Vagina (tissue), 2 donors: ENCODE results near the gene GLDC. TPM values are rescaled to one million over a fixed set of nuclear protein-coding genes. Genes with fewer than 3 reads are reported as not detected.
"Not testable (repeated sequence)": the region's sequence is repeated elsewhere in the genome, so short reads cannot be mapped to it uniquely, and the experiment has no call there.

ENCODE experiments used
- DNase-seq, 2 donors: peaks; one replicate each; pipeline ENCODE4 v3.0.0-alpha.2; 2017; ENCODE audit errors: extremely low spot score in 2 of 2
- H3K27ac ChIP-seq: fragments of 200-600 bp; sonication (generic); one replicate; pipeline ENCODE4 v1.5.1; 2019
- H3K27me3 ChIP-seq: fragments of 200-600 bp; sonication (generic); one replicate; pipeline ENCODE4 v1.5.1; 2019
- H3K36me3 ChIP-seq, 2 donors: fragments of 200-600 bp; sonication (generic); one replicate each; pipeline ENCODE4 v1.5.1; 2017 to 2019
- H3K4me1 ChIP-seq: fragments of 200-600 bp; sonication (generic); one replicate; pipeline ENCODE4 v1.5.1; 2019
- H3K4me3 ChIP-seq, 2 donors: fragments of 200-600 bp; sonication (generic); 1 replicate in 1 of 2; 2 replicates in 1 of 2; pipeline ENCODE4 v1.5.1; 2016 to 2019
- H3K9me3 ChIP-seq: fragments of 200-600 bp; sonication (generic); one replicate; pipeline ENCODE4 v1.5.1; 2019
- CTCF ChIP-seq, 3 experiments: fragments of 450-650 bp in 2 of 3; fragments of 200-600 bp in 1 of 3; sonication (generic) in 1 of 3; IDR thresholded peaks; one replicate each; pipeline ENCODE4 v1.5.1; 2017 to 2019; ENCODE audit warnings: antibody characterized with exemption in 3 of 3, mild to moderate bottlenecking in 2 of 3, moderate library complexity in 2 of 3
- POLR2A ChIP-seq, 2 donors: fragments of 450-650 bp; IDR thresholded peaks; one replicate each; pipeline ENCODE4 v1.6.1; 2017; ENCODE audit warnings: antibody characterized with exemption in 2 of 2, mild to moderate bottlenecking in 2 of 2, moderate library complexity in 2 of 2
- POLR2AphosphoS5 ChIP-seq, 2 donors: sonication (generic); formaldehyde crosslinking; IDR thresholded peaks; one replicate each; pipeline ENCODE4 v1.9.0; 2017; ENCODE audit warnings: antibody characterized with exemption in 2 of 2, mild to moderate bottlenecking in 2 of 2, low read depth in 1 of 2; ENCODE audit not compliant: insufficient read depth in 1 of 2
- intact Hi-C: fragments of 100-400 bp; cut with DNase I; formaldehyde crosslinking; loops from one replicate; pipeline ENCODE4 v1.15.1; 2023
- total RNA-seq: library from RNA; depleted of rRNA; stranded (reverse); fragments of >200 nt; gene quantifications from one replicate; pipeline ENCODE4 v1.2.3, GENCODE V29; 2016

GLDC gene
- total RNA-seq, 1 donor from 2014 or later, result 0.49 TPM

DNA sequence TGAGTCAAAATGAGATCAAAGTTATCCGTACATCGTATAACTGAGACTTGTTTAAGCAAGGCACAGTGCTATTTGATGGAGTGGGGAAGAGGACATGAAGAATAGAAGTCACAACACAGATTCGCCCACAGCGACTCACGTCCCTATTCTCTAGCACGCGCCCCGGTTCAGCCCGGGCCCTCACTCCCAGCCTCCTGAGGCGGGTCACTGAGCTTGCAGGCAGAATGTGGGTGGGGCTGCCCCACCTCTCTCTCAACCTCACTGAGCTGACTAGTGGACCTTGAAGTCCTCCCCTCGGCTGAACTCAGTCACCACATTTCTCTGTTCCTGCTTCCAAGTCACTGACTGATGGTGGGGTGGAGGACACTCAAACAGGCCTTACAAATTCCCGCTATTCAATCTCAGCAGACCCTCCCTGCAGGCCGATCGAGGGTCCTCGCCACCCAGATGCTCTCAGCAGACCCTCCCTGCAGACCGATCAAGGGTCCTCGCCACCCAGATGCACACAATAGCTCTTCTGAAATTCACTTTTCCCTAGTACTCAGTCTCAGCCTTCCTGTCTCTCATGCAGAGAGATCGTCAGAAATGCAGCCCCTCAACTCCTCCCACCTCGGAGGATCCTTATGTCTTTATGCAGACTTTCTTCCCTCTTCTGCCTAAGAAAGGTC lies 12.9 kb downstream of the GLDC start:
- Histone ChIP-seq H3K4me3 (no peak overlapping the region), H3K4me1 (no peaks in the 10 kb centered on the region), H3K36me3 (no peaks in the 10 kb centered on the region), H3K9me3 (no peaks in the 10 kb centered on the region), H3K27me3 (no peaks in the 10 kb centered on the region), H3K27ac (no peak overlapping the region)
- intact Hi-C loops, result no loop called here
- TF ChIP-seq POLR2A (IDR thresholded peaks at IDR 0.05) (no peak), CTCF (IDR thresholded peaks at IDR 0.05) (no peak), POLR2AphosphoS5 (IDR thresholded peaks at IDR 0.05; ENCODE audit: insufficient read depth in 1 of 2, low read depth in 1 of 2) (no peak)
- no peak for DNase-seq

- H3K9me3 ChIP-seq, result no peaks in the 10 kb centered on the region
- H3K27me3 ChIP-seq, result no peaks in the 10 kb centered on the region
- no peaks in the 10 kb centered on the region for H3K4me1 ChIP-seq
- TF ChIP-seq CTCF (IDR thresholded peaks at IDR 0.05) (no peak), POLR2A (IDR thresholded peaks at IDR 0.05) (no peak), POLR2AphosphoS5 (IDR thresholded peaks at IDR 0.05; ENCODE audit: insufficient read depth in 1 of 2, low read depth in 1 of 2) (no peak)
- H3K36me3 ChIP-seq, result no peaks in the 10 kb centered on the region
- DNase-seq, result no peak
- intact Hi-C loops, result no loop called here
- H3K27ac ChIP-seq, result no peak overlapping the region
- H3K4me3 ChIP-seq, result no peak overlapping the region
Observed at GRCh38 chr9:6631207-6631512, 14.4 kb downstream of the GLDC start.

DNA sequence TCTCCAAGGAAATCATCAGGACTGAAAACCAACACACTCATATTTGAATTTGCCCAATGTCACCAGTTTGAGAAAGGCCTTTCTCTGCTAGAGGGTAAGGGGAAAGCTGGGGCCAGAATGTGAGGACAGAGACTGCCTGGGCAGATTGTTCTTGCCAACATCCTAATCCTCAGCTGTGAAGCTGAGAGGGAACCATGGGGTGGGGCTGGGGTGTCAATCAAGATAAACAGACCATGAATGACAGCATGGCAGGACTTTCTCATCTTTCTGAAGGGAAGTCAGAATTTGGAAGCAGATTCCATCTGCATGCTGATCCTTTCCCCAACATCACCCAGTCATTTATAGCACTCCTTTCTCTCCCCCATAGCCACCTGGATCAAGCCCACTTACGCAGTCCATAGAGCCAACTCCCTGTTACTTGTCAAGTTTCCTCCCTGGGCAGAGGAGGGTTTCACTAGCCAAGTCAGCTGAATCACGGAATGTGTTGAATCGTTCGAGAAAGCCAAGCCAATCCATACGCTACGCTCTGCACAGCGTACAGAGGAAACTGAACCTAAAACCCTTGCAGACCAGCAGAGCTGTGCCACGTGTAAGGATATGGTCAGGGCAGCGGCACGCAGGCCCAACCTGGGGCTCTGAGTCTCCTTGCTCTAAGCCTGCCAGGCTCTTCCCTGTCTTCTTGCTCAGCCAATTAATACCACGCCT lies 14.9 kb downstream of the GLDC start:
- TF ChIP-seq POLR2A (IDR thresholded peaks at IDR 0.05) (no peak), POLR2AphosphoS5 (IDR thresholded peaks at IDR 0.05; ENCODE audit: insufficient read depth in 1 of 2, low read depth in 1 of 2) (no peak), CTCF (IDR thresholded peaks at IDR 0.05) (no peak)
- DNase-seq, result no peak
- H3K27me3 ChIP-seq, result no peaks in the 10 kb centered on the region
- H3K9me3 ChIP-seq, result no peaks in the 10 kb centered on the region
- no peaks in the 10 kb centered on the region for H3K36me3 ChIP-seq
- no peaks in the 10 kb centered on the region for H3K4me1 ChIP-seq
- H3K4me3 ChIP-seq, result no peak overlapping the region
- H3K27ac ChIP-seq, result no peak overlapping the region
- intact Hi-C loops, result no loop called here

GRCh38 chr9:6628704-6629103 lies 16.8 kb downstream of the GLDC start:
- Histone ChIP-seq H3K27ac (no peak overlapping the region), H3K9me3 (no peaks in the 10 kb centered on the region), H3K36me3 (no peaks in the 10 kb centered on the region), H3K27me3 (no peaks in the 10 kb centered on the region), H3K4me1 (no peaks in the 10 kb centered on the region), H3K4me3 (no peak overlapping the region)
- DNase-seq, result no peak
- intact Hi-C loops, result no loop called here
- no peak for TF ChIP-seq CTCF (IDR thresholded peaks at IDR 0.05)
- TF ChIP-seq POLR2AphosphoS5 (IDR thresholded peaks at IDR 0.05; ENCODE audit: insufficient read depth in 1 of 2, low read depth in 1 of 2), result no peak
- no peak for TF ChIP-seq POLR2A (IDR thresholded peaks at IDR 0.05)

DNA sequence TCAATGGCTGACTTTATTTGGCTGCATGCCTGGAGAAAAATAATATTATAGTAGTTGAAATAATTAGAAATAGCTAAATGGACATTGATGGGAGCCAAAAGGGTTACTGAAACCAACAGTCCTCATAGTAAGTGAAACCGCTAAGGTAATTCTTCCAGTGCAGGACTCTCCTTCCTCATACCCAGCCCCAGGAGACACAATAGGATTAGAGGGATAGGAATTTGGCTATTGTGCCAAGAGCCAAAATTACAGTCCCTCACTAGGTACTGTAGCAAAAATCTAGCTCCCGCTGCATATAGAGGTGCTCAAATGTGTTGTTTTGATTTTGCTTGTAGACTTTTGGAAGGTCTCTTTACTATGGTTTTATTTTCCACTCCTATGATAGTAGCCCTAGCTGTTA lies 20.2 kb downstream of the GLDC start:
- no peaks in the 10 kb centered on the region for H3K36me3 ChIP-seq
- TF ChIP-seq POLR2A (IDR thresholded peaks at IDR 0.05) (no peak), CTCF (IDR thresholded peaks at IDR 0.05) (no peak), POLR2AphosphoS5 (IDR thresholded peaks at IDR 0.05; ENCODE audit: insufficient read depth in 1 of 2, low read depth in 1 of 2) (no peak)
- no peaks in the 10 kb centered on the region for H3K4me1 ChIP-seq
- no peak overlapping the region for H3K27ac ChIP-seq
- H3K27me3 ChIP-seq, result no peaks in the 10 kb centered on the region
- intact Hi-C loops, result no loop called here
- no peak for DNase-seq
- H3K9me3 ChIP-seq, result no peaks in the 10 kb centered on the region
- H3K4me3 ChIP-seq, result no peak overlapping the region

- H3K4me1 ChIP-seq, H3K27ac ChIP-seq, H3K27me3 ChIP-seq, H3K4me3 ChIP-seq, H3K36me3 ChIP-seq, DNase-seq, intact Hi-C loops, H3K9me3 ChIP-seq: not testable (repeated sequence)
Observed at GRCh38 chr9:6622784-6623183, 22.7 kb downstream of the GLDC start.
